HT1080 (cell line): ENCODE results near the gene MEGF6. TPM values are rescaled to one million over a fixed set of nuclear protein-coding genes. Genes with fewer than 3 reads are reported as not detected.

Source experiments
- DNase-seq: peaks from one replicate; pipeline ENCODE4 v3.0.0-alpha.2; 2015; ENCODE audit warnings: low read depth
- small RNA-seq: library from RNA; depleted of rRNA; stranded (forward); fragments of <200 nt; gene quantifications from one replicate; pipeline ENCODE3, GENCODE V24; 2014
- total RNA-seq: library from RNA; depleted of rRNA; stranded (reverse); fragments of >200 nt; shearing (Covaris generic); gene quantifications from 2 replicates; pipeline ENCODE4 v1.2.3, GENCODE V29; 2014; rRNA removed

The MEGF6 gene
- total RNA-seq, 1 experiment from 2014 or later, result 0.92 TPM

- no peak for DNase-seq
Observed at GRCh38 chr1:3444298-3444697, 167.0 kb downstream of the MEGF6 start.

- DNase-seq, result no peak
Observed at GRCh38 chr1:3443807-3444206, 167.5 kb downstream of the MEGF6 start.

- DNase-seq, result no peak
Observed at GRCh38 chr1:3442901-3443300, 168.4 kb downstream of the MEGF6 start.

GRCh38 chr1:3442331-3442730 is 169.0 kb downstream of the MEGF6 start:
- DNase-seq, result no peak

GRCh38 chr1:3441880-3442279 is 169.4 kb downstream of the MEGF6 start:
- DNase-seq, result no peak

- no peak for DNase-seq
Observed at GRCh38 chr1:3441410-3441847, 169.9 kb downstream of the MEGF6 start.

- DNase-seq, result no peak
Observed at GRCh38 chr1:3440711-3441409, 170.4 kb downstream of the MEGF6 start.

- DNase-seq, result no peak
Observed at GRCh38 chr1:3440300-3440681, 171.0 kb downstream of the MEGF6 start.

Small RNA genes lying within 50 kb of the gene (small RNA-seq; reads per million reads assigned to genes)
- gene MIR551A, result not detected

Other genes starting within 250 kb of the MEGF6 start
- 0.05 and 0.23 TPM in 2 replicates for gene ARHGEF16, start 156.8 kb downstream of the MEGF6 start, total RNA-seq
- gene TPRG1L, start 13.5 kb upstream of the MEGF6 start, total RNA-seq, result 9.4 and 14.4 TPM in 2 replicates
- 57.7 and 64.5 TPM in 2 replicates for gene WRAP73, start 38.6 kb upstream of the MEGF6 start, total RNA-seq
- 0.27 TPM in 1 of 2 replicates, not detected in the other for gene TP73, start 41.0 kb upstream of the MEGF6 start, total RNA-seq
- not detected in 2 replicates for gene CCDC27, start 140.9 kb upstream of the MEGF6 start, total RNA-seq
- 0.26 and 1.1 TPM in 2 replicates for gene SMIM1, start 161.2 kb upstream of the MEGF6 start, total RNA-seq
- gene LRRC47, start 185.0 kb upstream of the MEGF6 start, total RNA-seq, result 46.2 and 59.1 TPM in 2 replicates
- gene CEP104, start 245.7 kb upstream of the MEGF6 start, total RNA-seq, result 16.1 and 22.8 TPM in 2 replicates
- 8.1 and 8.9 TPM in 2 replicates for gene DFFB, start 246.0 kb upstream of the MEGF6 start, total RNA-seq